Activated T-helper 1 cell treated with Interleukin-2 at 50 U/mL for 16 hours (primary cell): ENCODE data around the gene TMEM200C.

Experiments
- DNase-seq: peaks from one replicate; pipeline ENCODE4 v3.0.0-alpha.2; 2020; ENCODE audit warnings: low read depth

TMEM200C gene

DNA sequence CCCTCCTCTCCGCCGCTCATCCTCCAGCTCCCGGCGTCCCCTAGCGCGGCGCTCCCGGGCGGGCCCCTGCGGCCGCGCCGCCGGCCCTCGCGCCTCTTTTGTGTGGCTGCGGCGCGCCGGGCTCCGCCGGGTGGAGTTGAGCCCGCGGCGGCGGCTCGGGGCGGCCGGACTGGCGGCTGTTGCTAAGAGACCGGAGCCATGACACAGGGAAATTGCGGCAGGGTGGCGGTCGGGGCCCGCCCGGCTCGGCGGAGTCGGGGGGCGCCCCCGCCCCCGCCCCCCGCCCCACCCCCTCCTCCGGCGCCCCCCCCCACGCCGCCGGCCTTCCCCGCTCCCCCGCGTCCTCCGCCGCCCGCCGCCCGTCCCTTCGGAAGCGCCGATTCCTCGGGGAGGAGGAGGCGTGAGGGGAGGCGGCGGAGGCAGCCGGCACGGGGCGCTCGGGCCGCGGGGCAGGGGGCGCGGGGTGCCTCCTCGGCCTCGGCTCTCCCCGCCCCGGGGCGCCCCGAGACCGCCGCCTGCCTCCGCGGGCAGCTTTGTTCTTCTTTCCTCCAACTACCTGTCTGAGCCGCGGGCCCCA, at the start of gene TMEM200C:
TSS of gene TMEM200C (minus strand) at position 224 of the 577 bp plus-strand sequence. CDS start 3,459 bp downstream, outside the sequence.
- DNase-seq, result no peak

GRCh38 chr18:5944448-5944847, 49.1 kb upstream of the TMEM200C start:
- DNase-seq, result no peak

DNA sequence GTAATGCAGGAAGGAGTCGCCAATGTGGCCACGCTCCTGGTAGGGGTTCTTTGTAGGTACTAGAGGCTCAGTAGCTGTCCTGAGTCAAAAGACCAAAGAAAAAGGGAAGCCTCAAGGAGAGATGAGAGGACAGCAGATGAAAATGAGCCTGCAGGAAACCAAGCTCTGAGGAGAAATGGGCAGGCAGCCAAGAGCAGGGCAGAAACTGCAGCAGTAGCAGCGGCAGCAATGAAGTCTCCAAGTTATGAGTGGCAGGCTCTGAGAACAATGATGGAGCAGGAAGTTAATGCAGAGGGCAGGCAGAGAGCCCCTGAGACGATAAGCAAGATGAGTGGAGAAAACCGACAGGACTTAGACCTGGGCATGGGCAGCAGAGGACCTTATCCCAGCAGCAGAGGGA, 48.2 kb upstream of the TMEM200C start:
- no peak for DNase-seq

- no peak for DNase-seq
Measured at GRCh38 chr18:5942591-5942990, 47.3 kb upstream of the TMEM200C start.

GRCh38 chr18:5941890-5942289, 46.6 kb upstream of the TMEM200C start:
- DNase-seq, result no peak

DNA sequence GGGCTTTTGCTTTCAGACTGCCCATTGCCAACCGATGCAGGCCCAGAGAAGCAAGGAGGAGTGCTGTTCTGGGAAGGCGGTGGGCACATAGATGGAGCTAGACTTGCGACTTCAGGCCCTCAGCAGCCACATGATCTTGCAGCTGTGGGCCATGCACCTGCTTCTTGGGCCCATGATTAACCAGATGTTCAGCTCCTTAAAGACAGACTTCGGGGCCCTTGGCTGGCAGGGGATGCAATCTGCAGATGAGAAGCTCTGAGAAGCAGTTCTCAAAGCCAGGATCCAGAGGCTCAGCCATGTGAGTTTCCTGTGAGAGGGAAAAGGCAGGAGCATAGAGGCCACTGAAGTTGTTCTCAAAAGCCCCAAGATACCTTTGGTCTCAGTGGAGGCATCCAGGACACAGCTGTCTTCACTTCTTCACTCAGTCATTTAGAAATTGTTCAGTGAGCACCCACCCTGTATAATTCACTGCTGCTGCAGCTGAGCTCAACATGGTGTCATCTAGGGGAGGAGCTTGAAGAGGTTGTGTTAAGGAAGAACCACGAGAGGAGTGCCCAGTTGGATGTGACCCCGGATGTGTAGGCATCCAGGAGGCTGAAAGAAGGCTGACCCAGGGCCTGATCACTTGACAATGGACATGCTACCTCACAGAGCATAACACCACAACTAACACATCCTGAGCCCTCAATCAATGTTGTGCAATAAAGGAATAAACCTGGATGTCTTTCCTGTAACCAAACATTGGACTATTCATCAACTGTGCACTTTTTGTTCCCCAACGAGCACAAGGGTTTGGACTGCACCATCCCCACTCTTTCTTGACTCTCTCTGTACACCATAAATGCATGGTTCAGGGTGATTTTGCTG, 44.7 kb upstream of the TMEM200C start:
- no peak for DNase-seq

- no peak for DNase-seq
Measured at GRCh38 chr18:5937795-5938194, 42.5 kb upstream of the TMEM200C start.

- no peak for DNase-seq
Measured at GRCh38 chr18:5937121-5937520, 41.8 kb upstream of the TMEM200C start.

- DNase-seq, result no peak
Measured at GRCh38 chr18:5930789-5931188, 35.5 kb upstream of the TMEM200C start.

GRCh38 chr18:5918205-5918858, 23.0 kb upstream of the TMEM200C start:
- DNase-seq, result no peak

DNA sequence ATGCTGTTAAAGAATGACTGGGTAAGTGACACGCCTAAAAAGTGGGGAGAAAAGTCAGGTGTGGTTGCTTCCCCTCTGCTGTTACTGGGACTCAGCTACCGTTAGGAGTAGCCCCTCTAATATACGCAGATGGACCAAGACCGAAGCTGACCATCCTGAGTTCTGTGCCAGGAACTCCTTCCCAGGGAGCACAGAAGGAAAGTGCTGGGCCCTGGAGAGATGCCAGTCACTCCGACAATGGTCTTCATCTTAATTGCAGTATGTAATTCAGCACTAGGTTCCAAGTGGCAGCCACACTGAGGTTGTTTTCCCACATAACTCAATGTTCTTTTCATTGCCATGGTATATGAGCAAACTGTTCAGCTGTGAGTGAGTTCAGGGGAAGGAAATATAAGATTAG, 19.6 kb upstream of the TMEM200C start:
- DNase-seq, result no peak

- no peak for DNase-seq
Measured at GRCh38 chr18:5914016-5914415, 18.7 kb upstream of the TMEM200C start.

- DNase-seq, result no peak
Measured at GRCh38 chr18:5912566-5912965, 17.2 kb upstream of the TMEM200C start.

DNA sequence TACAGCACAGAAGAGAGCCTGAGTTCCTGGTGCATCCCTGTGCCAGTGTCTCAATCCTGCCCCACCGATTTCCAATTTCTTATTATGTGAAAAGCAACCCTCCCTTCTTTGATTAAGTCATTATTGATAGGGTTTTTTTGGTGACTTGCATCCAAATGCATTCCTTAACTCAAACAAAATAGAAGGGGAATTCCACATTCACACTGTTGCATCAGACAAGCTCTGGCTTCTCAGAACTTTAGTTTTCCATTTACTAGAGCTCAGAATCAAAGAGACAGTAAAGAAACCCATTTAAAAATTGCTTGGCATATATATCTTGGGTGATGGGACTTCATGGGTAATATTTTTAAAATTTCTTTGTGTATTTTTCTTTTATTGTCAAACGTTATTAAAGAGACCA, 13.8 kb upstream of the TMEM200C start:
- no peak for DNase-seq

DNA sequence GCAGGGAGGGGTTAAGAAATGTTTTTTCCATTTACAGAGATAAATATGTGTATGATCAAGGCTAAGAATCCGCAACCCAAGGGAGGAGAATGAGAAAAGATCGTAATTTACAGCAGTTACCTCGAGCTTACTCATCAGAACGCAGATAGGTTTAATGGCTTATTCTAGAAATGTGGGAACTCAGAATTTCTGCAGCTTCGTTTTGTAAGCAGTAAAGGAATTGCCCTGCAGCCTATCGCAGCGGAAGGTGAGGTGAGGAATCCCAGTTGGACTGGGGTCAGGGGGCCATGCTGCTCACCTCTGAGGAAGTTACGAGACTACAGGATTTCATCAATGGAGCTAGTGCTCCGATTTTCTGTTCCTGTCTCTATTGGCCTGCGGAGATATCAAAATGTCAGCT, 8.1 kb upstream of the TMEM200C start:
- no peak for DNase-seq

GRCh38 chr18:5900262-5900661, 4.9 kb upstream of the TMEM200C start:
- no peak for DNase-seq

- DNase-seq, result no peak
Measured at GRCh38 chr18:5899835-5900234, 4.5 kb upstream of the TMEM200C start.

DNA sequence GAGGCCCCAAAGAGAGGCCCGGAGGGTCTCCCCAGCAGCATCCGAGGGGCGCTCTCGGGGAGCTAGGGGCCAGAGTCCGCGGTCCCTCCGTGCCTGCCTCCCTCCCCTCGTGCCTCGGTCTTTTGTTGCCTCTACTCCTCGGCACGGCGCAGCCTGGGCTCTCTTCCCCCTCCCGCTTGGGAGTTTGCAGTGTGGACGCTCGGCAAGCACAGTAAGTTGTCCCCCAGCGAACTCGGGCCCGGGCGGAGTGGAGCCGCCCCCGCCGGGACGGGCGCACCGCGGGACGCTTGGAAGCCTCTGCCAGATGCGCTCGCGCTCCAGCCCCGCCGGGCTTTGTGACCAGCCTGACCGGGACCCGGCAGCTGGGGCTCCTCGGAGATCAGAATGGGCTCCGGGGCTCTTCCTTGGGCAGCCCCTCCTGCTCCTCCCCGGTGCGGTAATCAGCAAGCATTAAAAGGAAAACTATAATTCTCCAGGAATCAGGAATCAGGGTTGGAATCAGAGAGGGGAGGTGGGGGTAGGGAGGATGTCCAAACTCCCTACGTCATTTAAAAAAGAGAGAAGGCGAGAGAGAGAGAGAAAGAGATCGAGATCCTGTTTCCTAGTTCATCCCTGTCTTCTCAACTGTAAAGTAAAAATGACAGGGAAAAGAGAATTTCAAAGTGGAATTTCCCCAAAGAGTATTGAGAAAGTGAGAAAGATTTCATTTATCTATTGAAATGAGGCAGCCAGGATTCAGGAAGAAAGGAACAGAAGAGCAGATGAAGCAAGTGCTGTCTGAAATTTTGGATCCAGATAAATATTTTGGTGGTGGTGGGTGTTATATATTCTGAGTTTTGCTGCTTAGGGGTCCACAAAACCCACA, 786 bp upstream of the TMEM200C start:
- no peak for DNase-seq

- DNase-seq, result no peak
Measured at GRCh38 chr18:5894611-5895298, 567 bp downstream of the TMEM200C start.

GRCh38 chr18:5893956-5894610, 1.2 kb downstream of the TMEM200C start:
- no peak for DNase-seq

DNA sequence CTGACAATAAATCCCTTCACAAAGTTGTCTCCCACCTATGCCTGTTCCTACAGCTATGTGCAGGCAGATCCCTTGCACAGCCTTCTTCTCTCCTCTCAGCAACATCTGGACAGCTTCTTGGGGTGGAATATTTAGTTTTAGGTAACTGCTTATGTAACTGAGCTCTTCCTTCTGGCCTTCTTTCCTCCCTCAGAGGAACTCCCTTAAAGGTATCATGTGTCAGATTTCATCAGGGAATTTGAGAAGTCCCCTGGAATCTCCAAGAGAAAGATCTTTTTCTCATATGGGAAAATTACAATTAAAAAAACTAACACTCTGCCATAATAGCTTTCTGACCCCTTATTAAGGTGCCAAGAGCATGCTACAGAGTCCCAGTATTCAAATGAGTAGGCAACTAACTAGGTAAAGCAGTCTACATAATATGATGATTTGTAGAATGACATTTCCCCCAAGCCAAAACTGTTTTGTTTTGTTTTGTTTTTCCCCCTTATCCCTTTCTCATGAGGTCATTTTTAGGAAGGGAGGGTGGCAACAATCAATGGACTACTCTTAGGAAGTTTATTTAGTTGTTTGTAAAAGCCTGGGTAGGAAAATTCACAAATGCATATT, 2.4 kb downstream of the TMEM200C start:
- DNase-seq, result no peak
